Measurements from ENCODE around the gene ATF3.

DNA sequence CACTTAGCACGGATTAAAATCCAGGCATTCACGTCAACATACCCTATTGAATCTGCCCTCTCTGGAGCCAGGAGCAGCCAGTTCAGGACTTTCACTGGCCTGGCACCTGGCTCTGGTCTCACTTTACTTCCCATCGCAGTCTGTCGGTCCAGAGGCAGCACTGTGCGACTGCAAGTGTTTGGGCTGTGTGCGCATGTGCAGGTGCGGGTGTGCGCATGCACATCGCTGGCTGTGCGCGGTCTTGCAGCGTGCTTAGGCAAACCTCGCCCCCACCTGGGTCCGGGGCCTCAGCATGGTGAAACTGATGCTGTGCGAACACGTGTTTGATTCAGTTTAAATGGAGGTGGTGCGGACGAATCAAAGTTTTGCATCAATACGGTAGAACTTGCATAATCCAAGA, 38.0 kb downstream of the ATF3 start:
- TF ChIP-seq, protein P1, sequence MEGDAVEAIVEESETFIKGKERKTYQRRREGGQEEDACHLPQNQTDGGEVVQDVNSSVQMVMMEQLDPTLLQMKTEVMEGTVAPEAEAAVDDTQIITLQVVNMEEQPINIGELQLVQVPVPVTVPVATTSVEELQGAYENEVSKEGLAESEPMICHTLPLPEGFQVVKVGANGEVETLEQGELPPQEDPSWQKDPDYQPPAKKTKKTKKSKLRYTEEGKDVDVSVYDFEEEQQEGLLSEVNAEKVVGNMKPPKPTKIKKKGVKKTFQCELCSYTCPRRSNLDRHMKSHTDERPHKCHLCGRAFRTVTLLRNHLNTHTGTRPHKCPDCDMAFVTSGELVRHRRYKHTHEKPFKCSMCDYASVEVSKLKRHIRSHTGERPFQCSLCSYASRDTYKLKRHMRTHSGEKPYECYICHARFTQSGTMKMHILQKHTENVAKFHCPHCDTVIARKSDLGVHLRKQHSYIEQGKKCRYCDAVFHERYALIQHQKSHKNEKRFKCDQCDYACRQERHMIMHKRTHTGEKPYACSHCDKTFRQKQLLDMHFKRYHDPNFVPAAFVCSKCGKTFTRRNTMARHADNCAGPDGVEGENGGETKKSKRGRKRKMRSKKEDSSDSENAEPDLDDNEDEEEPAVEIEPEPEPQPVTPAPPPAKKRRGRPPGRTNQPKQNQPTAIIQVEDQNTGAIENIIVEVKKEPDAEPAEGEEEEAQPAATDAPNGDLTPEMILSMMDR (conservative IDR thresholded peaks at IDR 0.05; ENCODE audit: low read length): no peak
- no peak for TF ChIP-seq EZH2phosphoT487 (IDR thresholded peaks at IDR 0.05; ENCODE audit: borderline replicate concordance, low read depth, low read length)
